GM23248 (cell line): ENCODE data around the gene ACTN1. TPM values are rescaled to one million over a fixed set of nuclear protein-coding genes. Genes with fewer than 3 reads are reported as not detected.
A peak's percentile ranks its signal among the peaks of the same experiment; 100 is the strongest.

Experiments used
- DNase-seq: peaks from one replicate; pipeline ENCODE4 v3.0.0-alpha.2; 2015
- H2AFZ ChIP-seq: fragments of 200-600 bp; sonication (generic); 2 replicates; pipeline ENCODE4 v1.6.1; 2016; ENCODE audit warnings: antibody characterized with exemption
- H3F3A ChIP-seq: fragments of 200-600 bp; sonication (generic); 2 replicates; pipeline ENCODE4 v1.6.1; 2016; ENCODE audit warnings: mild to moderate bottlenecking, antibody characterized with exemption, mixed run types; ENCODE audit not compliant: insufficient read depth
- H3K27ac ChIP-seq: fragments of 200-600 bp; sonication (generic); 2 replicates; pipeline ENCODE4 v1.5.1; 2016; ENCODE audit warnings: mild to moderate bottlenecking
- H3K27me3 ChIP-seq: fragments of 200-600 bp; sonication (generic); replicated peaks from 2 replicates; pipeline ENCODE4 v1.6.1; 2016; ENCODE audit warnings: mild to moderate bottlenecking; ENCODE audit not compliant: insufficient read depth
- H3K36me3 ChIP-seq: fragments of 200-600 bp; sonication (generic); 2 replicates; pipeline ENCODE4 v1.6.1; 2016; ENCODE audit warnings: low read depth, mild to moderate bottlenecking
- H3K4me1 ChIP-seq: fragments of 200-600 bp; sonication (generic); 2 replicates; pipeline ENCODE4 v1.6.1; 2016; ENCODE audit warnings: mild to moderate bottlenecking; ENCODE audit not compliant: insufficient read depth
- H3K4me2 ChIP-seq: fragments of 200-600 bp; sonication (generic); one replicate; pipeline ENCODE4 v1.6.1; 2016; ENCODE audit warnings: mild to moderate bottlenecking; ENCODE audit not compliant: unreplicated experiment
- H3K4me3 ChIP-seq: fragments of 200-600 bp; sonication (generic); 2 replicates; pipeline ENCODE4 v1.5.1; 2016; ENCODE audit warnings: mild to moderate bottlenecking
- H3K79me2 ChIP-seq: fragments of 200-600 bp; sonication (generic); 2 replicates; pipeline ENCODE4 v1.6.1; 2016; ENCODE audit warnings: mild to moderate bottlenecking; ENCODE audit not compliant: insufficient read depth
- H3K9ac ChIP-seq: fragments of 200-600 bp; sonication (generic); 2 replicates; pipeline ENCODE4 v1.6.1; 2016; ENCODE audit warnings: mild to moderate bottlenecking
- H3K9me2 ChIP-seq: fragments of 200-600 bp; sonication (generic); 2 replicates; pipeline ENCODE4 v1.6.1; 2016; ENCODE audit warnings: mixed run types, mild to moderate bottlenecking, moderate library complexity; ENCODE audit not compliant: insufficient read depth
- H3K9me3 ChIP-seq: fragments of 200-600 bp; sonication (generic); one replicate; pipeline ENCODE4 v1.6.1; 2017; ENCODE audit warnings: low read depth
- H4K20me1 ChIP-seq: fragments of 200-600 bp; sonication (generic); 2 replicates; pipeline ENCODE4 v1.6.0; 2016; ENCODE audit not compliant: insufficient read depth
- EZH2 ChIP-seq: fragments of 200-600 bp; sonication (generic); IDR thresholded peaks from 2 replicates; pipeline ENCODE4 v1.6.1; 2018; ENCODE audit warnings: antibody characterized with exemption, mild to moderate bottlenecking; ENCODE audit not compliant: insufficient read depth, poor library complexity, severe bottlenecking
- EZH2phosphoT487 ChIP-seq: fragments of 200-600 bp; sonication (generic); IDR thresholded peaks from 2 replicates; pipeline ENCODE4 v1.6.1; 2018; ENCODE audit warnings: antibody characterized with exemption, moderate library complexity, mild to moderate bottlenecking, low read depth; ENCODE audit not compliant: insufficient read depth
- WGBS, 2 experiments: methylation state at CpG; one replicate each; pipeline ENCODE4 v1.1.6; 2015 to 2017; ENCODE audit warnings: low lambda C conversion rate in 2 of 2, low coverage in 1 of 2; ENCODE audit errors: missing lambda C conversion rate in 2 of 2; 5-methylcytosine and 5-hydroxymethylcytosine counted together
- in situ Hi-C: fragments of 300-500 bp; cut with MboI; formaldehyde crosslinking; loops from 2 replicates; pipeline ENCODE4 v1.15.0; 2020
- polyA plus RNA-seq: library from polyadenylated mRNA; unstranded; fragments of >200 nt; fragmentation: Nextera tagmentation; extraction: Ambion mirVana; gene quantifications from 2 replicates; pipeline ENCODE4 v1.2.1, GENCODE V29; 2016
- total RNA-seq: library from RNA; depleted of rRNA; stranded (reverse); fragments of >200 nt; shearing (Covaris generic); gene quantifications from 2 replicates; pipeline ENCODE4 v1.2.3, GENCODE V29; 2014

ACTN1 gene
- total and polyA plus RNA-seq, 2 experiments from 2014 or later, result 403 to 597 TPM

- in situ Hi-C loops, result no loop called here
- H3K9me3 ChIP-seq, result no peaks in the 10 kb centered on the region
- H3K4me1 ChIP-seq, result peaks cover 91% of the 10 kb centered on the region
- peak overlapping the region; percentile 4; the same call in 1 of the 2 replicates for H3K4me3 ChIP-seq
- peaks cover 86% of the 10 kb centered on the region for H3F3A ChIP-seq
- H3K27ac ChIP-seq, result peak overlapping the region; percentile 75
- no peak overlapping the region for H2AFZ ChIP-seq
- no peaks in the 10 kb centered on the region for H3K9me2 ChIP-seq
- DNase-seq, result no peak
- H3K79me2 ChIP-seq, result peaks cover 97% of the 10 kb centered on the region
- H3K9ac ChIP-seq, result peak overlapping the region; percentile 45
- TF ChIP-seq EZH2 (no peak), EZH2phosphoT487 (no peak)
- H3K4me2 ChIP-seq, result peak overlapping the region; percentile 49
- H3K36me3 ChIP-seq, result no peaks in the 10 kb centered on the region
- 56 to 57% methylated on average over 11 of the region's 11 CpGs for WGBS, 2 experiments
- H3K27me3 ChIP-seq, result no peaks in the 10 kb centered on the region
- peaks cover 14% of the 10 kb centered on the region; the same call in 1 of the 2 replicates for H4K20me1 ChIP-seq
These were observed 39.8 kb downstream of the ACTN1 start for GRCh38 chr14:68939181-68939892.

- H3K79me2 ChIP-seq, result peaks cover 97% of the 10 kb centered on the region
- no peak for TF ChIP-seq EZH2
- TF ChIP-seq EZH2phosphoT487, result no peak
- no peaks in the 10 kb centered on the region for H3K9me3 ChIP-seq
- H3F3A ChIP-seq, result peaks cover 89% of the 10 kb centered on the region
- H3K27ac ChIP-seq, result peak overlapping the region; percentile 75
- H3K9me2 ChIP-seq, result no peaks in the 10 kb centered on the region
- in situ Hi-C loops, result no loop called here
- H3K4me3 ChIP-seq, result no peak overlapping the region
- H3K4me1 ChIP-seq, result peaks cover 85% of the 10 kb centered on the region
- 24 to 25% methylated on average over 4 of the region's 4 CpGs for WGBS, 2 experiments
- peak overlapping the region; percentile 49 for H3K4me2 ChIP-seq
- peaks cover 12% of the 10 kb centered on the region; the same call in 1 of the 2 replicates for H4K20me1 ChIP-seq
- peak overlapping the region; percentile 45 for H3K9ac ChIP-seq
- no peaks in the 10 kb centered on the region for H3K27me3 ChIP-seq
- no peak for DNase-seq
- H3K36me3 ChIP-seq, result no peaks in the 10 kb centered on the region; the same call in 1 of the 2 replicates
- H2AFZ ChIP-seq, result no peak overlapping the region
These were observed 40.6 kb downstream of the ACTN1 start for GRCh38 chr14:68938271-68939150.

- peak overlapping the region; percentile 49 for H3K4me2 ChIP-seq
- in situ Hi-C loops, result no loop called here
- no peaks in the 10 kb centered on the region for H3K27me3 ChIP-seq
- H3K4me1 ChIP-seq, result peaks cover 77% of the 10 kb centered on the region
- H3K27ac ChIP-seq, result peak overlapping the region; percentile 75
- H4K20me1 ChIP-seq, result peaks cover 12% of the 10 kb centered on the region; the same call in 1 of the 2 replicates
- H3K4me3 ChIP-seq, result no peak overlapping the region
- H3K79me2 ChIP-seq, result peaks cover 97% of the 10 kb centered on the region
- peaks cover 84% of the 10 kb centered on the region for H3F3A ChIP-seq
- TF ChIP-seq EZH2, result no peak
- TF ChIP-seq EZH2phosphoT487, result no peak
- no peaks in the 10 kb centered on the region for H3K9me2 ChIP-seq
- 36 to 45% methylated on average over 11 of the region's 11 CpGs for WGBS, 2 experiments
- no peak overlapping the region for H2AFZ ChIP-seq
- peak; percentile 69 for DNase-seq
- H3K9me3 ChIP-seq, result no peaks in the 10 kb centered on the region
- peak overlapping the region; percentile 45 for H3K9ac ChIP-seq
- no peaks in the 10 kb centered on the region; the same call in 1 of the 2 replicates for H3K36me3 ChIP-seq
These were observed 41.4 kb downstream of the ACTN1 start for GRCh38 chr14:68937471-68938270.

GRCh38 chr14:68936980-68937379 is 42.1 kb downstream of the ACTN1 start:
- Histone ChIP-seq H3K4me1 (peaks cover 70% of the 10 kb centered on the region), H3K27ac (peak overlapping the region; percentile 75), H2AFZ (no peak overlapping the region), H3K79me2 (peaks cover 97% of the 10 kb centered on the region), H3K4me3 (no peak overlapping the region), H3F3A (peaks cover 78% of the 10 kb centered on the region), H3K27me3 (no peaks in the 10 kb centered on the region), H3K4me2 (no peak overlapping the region), H3K36me3 (no peaks in the 10 kb centered on the region; the same call in 1 of the 2 replicates), H4K20me1 (peaks cover 12% of the 10 kb centered on the region; the same call in 1 of the 2 replicates), H3K9ac (0 out of 2 replicates have a peak overlapping the region, but pooled peaks have one; percentile 45), H3K9me3 (no peaks in the 10 kb centered on the region), H3K9me2 (no peaks in the 10 kb centered on the region)
- TF ChIP-seq EZH2, result no peak
- no peak for TF ChIP-seq EZH2phosphoT487
- in situ Hi-C loops, result no loop called here
- DNase-seq, result no peak
- WGBS, 2 experiments, result 98 to 100% methylated on average over 2 of the region's 2 CpGs
